Tibial artery (tissue), 4 donors: ENCODE results near the gene ROMO1.
"Not testable (repeated sequence)": the region's sequence is repeated elsewhere in the genome, so short reads cannot be mapped to it uniquely, and the experiment has no call there.

Experiments
- DNase-seq, 2 donors: peaks; one replicate each; pipeline ENCODE4 v3.0.0-alpha.2; 2019
- H3K27ac ChIP-seq, 2 donors: fragments of 200-600 bp; sonication (generic) in 1 of 2; 1 replicate in 1 of 2; 2 replicates in 1 of 2; pipeline ENCODE4 v1.5.1; 2018 to 2019; ENCODE audit warnings: mild to moderate bottlenecking in 1 of 2
- H3K27me3 ChIP-seq, 2 donors: fragments of 200-600 bp; sonication (generic) in 1 of 2; one replicate each; pipeline versions ENCODE4 v1.5.1 to v1.6.0; 2016 to 2019
- H3K36me3 ChIP-seq, 3 donors: fragments of 200-600 bp; sonication (generic) in 2 of 3; one replicate each; pipeline ENCODE4 v1.5.1; 2016 to 2019; ENCODE audit warnings: mild to moderate bottlenecking in 2 of 3
- H3K4me1 ChIP-seq, 4 donors: fragments of 200-600 bp; sonication (generic) in 2 of 4; 1 replicate in 3 of 4; 2 replicates in 1 of 4; pipeline ENCODE4 v1.5.1; 2016 to 2019
- H3K4me3 ChIP-seq, 2 donors: fragments of 200-600 bp; sonication (generic) in 1 of 2; 1 replicate in 1 of 2; 2 replicates in 1 of 2; pipeline ENCODE4 v1.5.1; 2018 to 2019; ENCODE audit warnings: mild to moderate bottlenecking in 2 of 2
- H3K9me3 ChIP-seq, 3 donors: fragments of 200-600 bp; sonication (generic) in 1 of 3; one replicate each; pipeline ENCODE4 v1.5.1; 2016 to 2019
- CTCF ChIP-seq, 2 experiments: fragments of 200-600 bp in 1 of 2; fragments of 450-650 bp in 1 of 2; IDR thresholded peaks; one replicate each; pipeline ENCODE4 v1.5.1; 2017 to 2019; ENCODE audit warnings: antibody characterized with exemption in 2 of 2, mild to moderate bottlenecking in 1 of 2, moderate library complexity in 1 of 2
- intact Hi-C: fragments of 100-400 bp; cut with DNase I; formaldehyde crosslinking; loops from one replicate; pipeline ENCODE4 v1.15.0; 2023; ENCODE audit warnings: low total_unique reads

Gene ROMO1

DNA sequence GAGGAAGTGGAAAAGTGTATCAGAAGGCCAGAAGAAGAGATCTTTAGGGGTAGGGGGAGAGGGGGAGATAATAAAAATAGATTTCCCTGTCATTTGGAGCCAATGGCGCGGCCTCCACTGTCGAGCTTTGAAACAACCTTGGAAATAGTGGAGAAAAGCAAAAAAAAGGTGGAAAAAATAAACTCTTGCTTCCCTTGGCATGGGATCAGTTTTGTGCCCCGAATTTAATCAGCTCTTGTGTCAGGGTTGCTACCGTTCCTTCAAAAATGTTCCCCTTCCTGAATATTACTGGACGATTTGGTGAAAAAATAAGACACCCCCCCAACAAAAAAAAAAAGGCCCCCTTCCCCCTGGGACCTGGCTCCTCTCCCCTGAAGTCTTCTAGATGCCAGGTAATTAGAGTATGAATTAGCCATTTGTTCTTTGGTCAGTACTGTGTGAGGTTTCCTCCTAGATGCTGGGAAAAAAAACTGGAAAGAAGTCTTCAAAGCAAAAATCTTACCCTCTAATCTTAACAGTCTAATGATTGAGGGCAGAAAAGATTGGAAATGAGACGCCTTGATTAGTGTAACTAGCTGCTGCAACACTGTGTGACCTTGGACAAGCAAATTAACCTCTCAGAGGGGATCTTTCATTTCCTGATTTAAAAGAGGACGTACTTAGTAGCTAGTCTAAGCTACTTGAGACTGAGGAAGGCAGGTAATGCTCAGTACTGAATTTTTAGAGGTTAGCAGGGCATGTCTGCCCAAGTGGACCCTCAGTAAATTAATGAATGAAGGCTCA, 43.7 kb downstream of the ROMO1 start:
- Histone ChIP-seq H3K27me3 (no peaks in the 10 kb centered on the region), H3K9me3 (no peaks in the 10 kb centered on the region), H3K27ac (peak overlapping the region; percentile 99), H3K36me3 (peaks cover 20 to 28% (median 27%) of the 10 kb centered on the region in 3 donors), H3K4me3 (peak overlapping the region; percentile 88 to 92), H3K4me1 (peaks cover 5 to 39% (median 27%) of the 10 kb centered on the region in 4 donors)
- DNase-seq, result no peak
- intact Hi-C loops, result loop anchor here (2.0 to 10.0 kb wide), 2 partner anchors 30 to 142 kb away; partner anchors contain the start of gene PHF20
- no peak for TF ChIP-seq CTCF (IDR thresholded peaks at IDR 0.05)

- Histone ChIP-seq H3K4me1 (peaks cover under 1 to 29% (median 18%) of the 10 kb centered on the region in 4 donors), H3K9me3 (no peaks in the 10 kb centered on the region), H3K27me3 (no peaks in the 10 kb centered on the region), H3K36me3 (peaks cover 10 to 18% (median 18%) of the 10 kb centered on the region in 3 donors), H3K27ac (peak overlapping the region; percentile 99), H3K4me3 (no peak overlapping the region)
- intact Hi-C loops, result loop anchor here (2.0 to 10.0 kb wide), 2 partner anchors 29 to 141 kb away; partner anchors contain the start of gene PHF20
- DNase-seq, result no peak
- no peak for TF ChIP-seq CTCF (IDR thresholded peaks at IDR 0.05)
Observed at GRCh38 chr20:35743693-35744491, 44.7 kb downstream of the ROMO1 start.

DNA sequence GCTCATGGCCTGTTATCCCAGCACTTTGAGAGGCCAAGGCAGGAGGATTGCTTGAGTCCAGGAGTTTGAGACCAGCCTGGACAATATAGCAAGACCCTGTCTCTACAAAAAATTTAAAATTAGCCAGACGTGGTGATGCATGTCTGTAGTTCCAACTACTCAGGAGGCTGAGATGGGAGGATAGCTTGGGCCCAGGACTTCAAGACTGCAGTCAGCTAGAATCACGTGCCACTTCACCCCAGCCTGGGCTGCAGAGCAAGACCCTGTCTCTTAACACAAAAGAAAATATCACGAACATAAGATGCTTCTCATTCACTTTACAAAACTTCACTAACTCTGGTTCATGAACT, 45.3 kb downstream of the ROMO1 start:
- intact Hi-C loops, result loop anchor here (10.0 kb wide), 1 partner anchor 140 kb away; no protein-coding TSS in a partner anchor
- H3K4me1 ChIP-seq, result peaks cover 0 to 23% (median 13%) of the 10 kb centered on the region in 4 donors
- H3K27me3 ChIP-seq, H3K9me3 ChIP-seq, DNase-seq, H3K4me3 ChIP-seq: not testable (repeated sequence)
- H3K27ac ChIP-seq, result peak overlapping the region in 1 of 2 donors; percentile 99
- peaks cover 4 to 13% (median 12%) of the 10 kb centered on the region in 3 donors for H3K36me3 ChIP-seq
